Chondrocyte (in vitro differentiated cells): ENCODE data around the gene SAG. TPM values are rescaled to one million over a fixed set of nuclear protein-coding genes. Genes with fewer than 3 reads are reported as not detected.

Source experiments
- DNase-seq: peaks from one replicate; pipeline ENCODE4 v3.0.0; 2021; ENCODE audit warnings: mixed read lengths, low spot score
- H3K27ac Mint-ChIP-seq: one replicate; pipeline ENCODE4 v1.8.0; 2021; ENCODE audit warnings: mild to moderate bottlenecking, moderate library complexity, mixed read lengths; ENCODE audit not compliant: unreplicated experiment
- H3K27me3 Mint-ChIP-seq: 2 replicates; pipeline ENCODE4 v1.8.0; 2021; ENCODE audit warnings: low read depth, mixed read lengths
- H3K36me3 Mint-ChIP-seq: 2 replicates; pipeline ENCODE4 v1.8.0; 2021; ENCODE audit warnings: low read depth, mixed read lengths
- H3K4me1 Mint-ChIP-seq: 2 replicates; pipeline ENCODE4 v1.8.0; 2021; ENCODE audit warnings: low read depth, mild to moderate bottlenecking, mixed read lengths
- H3K4me3 Mint-ChIP-seq: one replicate; pipeline ENCODE4 v1.8.0; 2021; ENCODE audit warnings: mild to moderate bottlenecking, moderate library complexity, mixed read lengths; ENCODE audit not compliant: unreplicated experiment
- H3K9me3 Mint-ChIP-seq: 2 replicates; pipeline ENCODE4 v1.8.0; 2021; ENCODE audit warnings: low read depth, mixed read lengths
- CTCF ChIP-seq: fragments of 200-600 bp; sonication (generic); IDR thresholded peaks from 2 replicates; pipeline ENCODE4 v1.5.0; 2021; ENCODE audit warnings: antibody characterized with exemption, mild to moderate bottlenecking, moderate library complexity
- total RNA-seq: library from RNA; stranded (reverse); gene quantifications from 3 replicates; pipeline ENCODE4 v1.2.1, GENCODE V29; 2021

Gene SAG
- total RNA-seq, 1 donor from 2014 or later, result not detected

- peaks cover 44% of the 10 kb centered on the region for H3K36me3 Mint-ChIP-seq
- H3K27me3 Mint-ChIP-seq, result no peaks in the 10 kb centered on the region
- no peak overlapping the region for H3K4me3 Mint-ChIP-seq
These were observed 11.7 kb upstream of the SAG start for GRCh38 chr2:233295891-233296290.

GRCh38 chr2:233297076-233297475, 10.5 kb upstream of the SAG start:
- H3K4me1 Mint-ChIP-seq, result no peaks in the 10 kb centered on the region
- no peak for TF ChIP-seq CTCF
- H3K36me3 Mint-ChIP-seq, result peaks cover 34% of the 10 kb centered on the region
- DNase-seq, result no peak
- no peak overlapping the region for H3K4me3 Mint-ChIP-seq
- H3K9me3 Mint-ChIP-seq, result no peaks in the 10 kb centered on the region
- H3K27me3 Mint-ChIP-seq, result no peaks in the 10 kb centered on the region
- no peak overlapping the region for H3K27ac Mint-ChIP-seq

More at GRCh38 chr2:233295891-233296290, 11.7 kb upstream of the SAG start:
- Mint-ChIP-seq H3K9me3 (no peaks in the 10 kb centered on the region), H3K4me1 (no peaks in the 10 kb centered on the region), H3K27ac (no peak overlapping the region)
- TF ChIP-seq CTCF, result no peak
- DNase-seq, result no peak

GRCh38 chr2:233300401-233300800, 7.2 kb upstream of the SAG start:
- Mint-ChIP-seq H3K36me3 (peaks cover 7% of the 10 kb centered on the region), H3K27ac (no peak overlapping the region), H3K9me3 (no peaks in the 10 kb centered on the region), H3K4me3 (no peak overlapping the region), H3K27me3 (no peaks in the 10 kb centered on the region), H3K4me1 (no peaks in the 10 kb centered on the region)
- no peak for TF ChIP-seq CTCF
- no peak for DNase-seq

GRCh38 chr2:233301248-233301647, 6.4 kb upstream of the SAG start:
- Mint-ChIP-seq H3K36me3 (peaks cover 1% of the 10 kb centered on the region), H3K4me1 (no peaks in the 10 kb centered on the region), H3K27ac (no peak overlapping the region), H3K27me3 (no peaks in the 10 kb centered on the region), H3K9me3 (no peaks in the 10 kb centered on the region), H3K4me3 (no peak overlapping the region)
- no peak for DNase-seq
- TF ChIP-seq CTCF, result no peak

- Mint-ChIP-seq H3K9me3 (no peaks in the 10 kb centered on the region), H3K27ac (no peak overlapping the region), H3K36me3 (no peaks in the 10 kb centered on the region), H3K4me3 (no peak overlapping the region), H3K4me1 (no peaks in the 10 kb centered on the region), H3K27me3 (no peaks in the 10 kb centered on the region)
- TF ChIP-seq CTCF, result no peak
- DNase-seq, result no peak
These were observed 5.8 kb upstream of the SAG start for GRCh38 chr2:233301811-233302210.
